Neuronal stem cell (in vitro differentiated cells): ENCODE results near the gene ITPK1.

Experiments used
- DNase-seq: peaks from one replicate; pipeline ENCODE4 v3.0.0-alpha.2; 2013; ENCODE audit warnings: low spot score
- H2AFZ ChIP-seq: one replicate; pipeline ENCODE4 v1.6.1; 2013; ENCODE audit warnings: mild to moderate bottlenecking, low read length, inconsistent platforms
- H2AK5ac ChIP-seq: 2 replicates; pipeline ENCODE4 v1.6.1; 2013; ENCODE audit warnings: low read depth, mild to moderate bottlenecking, inconsistent platforms, low read length, moderate library complexity, mixed read lengths
- H2BK120ac ChIP-seq: 2 replicates; pipeline ENCODE4 v1.6.1; 2013; ENCODE audit warnings: low read depth, mild to moderate bottlenecking, inconsistent platforms, low read length, moderate library complexity, mixed read lengths
- H2BK12ac ChIP-seq: one replicate; pipeline ENCODE4 v1.6.1; 2013; ENCODE audit warnings: low read length, inconsistent platforms
- H2BK15ac ChIP-seq: 2 replicates; pipeline ENCODE4 v1.6.1; 2013; ENCODE audit warnings: mild to moderate bottlenecking, low read length, inconsistent platforms, mixed read lengths
- H2BK5ac ChIP-seq: one replicate; pipeline ENCODE4 v1.6.1; 2013; ENCODE audit warnings: inconsistent platforms, mild to moderate bottlenecking, low read length, moderate library complexity
- H3K14ac ChIP-seq: one replicate; pipeline ENCODE4 v1.6.1; 2013; ENCODE audit warnings: low read length, inconsistent platforms
- H3K18ac ChIP-seq: 2 replicates; pipeline ENCODE4 v1.6.1; 2013; ENCODE audit warnings: low read length, inconsistent platforms
- H3K23ac ChIP-seq: 2 replicates; pipeline ENCODE4 v1.6.1; 2013; ENCODE audit warnings: low read depth, mild to moderate bottlenecking, mixed read lengths, low read length, inconsistent platforms; ENCODE audit not compliant: poor library complexity
- H3K27ac ChIP-seq: replicated peaks from 3 replicates; pipeline ENCODE4 v1.5.1; 2013; ENCODE audit warnings: low read length, inconsistent platforms
- H3K27me3 ChIP-seq, 3 experiments: 2 replicates each; pipeline ENCODE4 v1.6.1; 2013; ENCODE audit warnings: low read length in 3 of 3, mild to moderate bottlenecking in 2 of 3, inconsistent platforms in 1 of 3, low read depth in 1 of 3, mixed read lengths in 1 of 3, moderate library complexity in 1 of 3; ENCODE audit not compliant: control insufficient read depth in 3 of 3, insufficient read depth in 3 of 3
- H3K36me3 ChIP-seq, 2 donors: replicated peaks in 1 of 2; 2 replicates each; pipeline ENCODE4 v1.6.1; 2013; ENCODE audit warnings: low read length in 2 of 2; ENCODE audit not compliant: control insufficient read depth in 2 of 2, insufficient read depth in 2 of 2
- H3K4ac ChIP-seq: 2 replicates; pipeline ENCODE4 v1.6.1; 2013; ENCODE audit warnings: inconsistent platforms, mild to moderate bottlenecking, low read length, moderate library complexity
- H3K4me1 ChIP-seq, 2 donors: 1 replicate in 1 of 2; 2 replicates in 1 of 2; pipeline ENCODE4 v1.6.1; 2013; ENCODE audit warnings: low read length in 2 of 2, low read depth in 1 of 2; ENCODE audit not compliant: control insufficient read depth in 2 of 2, insufficient read depth in 1 of 2
- H3K4me2 ChIP-seq: one replicate; pipeline ENCODE4 v1.6.1; 2013; ENCODE audit warnings: mild to moderate bottlenecking, low read length, inconsistent platforms; ENCODE audit not compliant: insufficient read depth, poor library complexity, severe bottlenecking
- H3K4me3 ChIP-seq, 2 donors: 2 replicates each; pipeline ENCODE4 v1.5.1; 2013; ENCODE audit warnings: low read length in 2 of 2, mild to moderate bottlenecking in 2 of 2, inconsistent platforms in 1 of 2, moderate library complexity in 1 of 2
- H3K79me1 ChIP-seq: one replicate; pipeline ENCODE4 v1.6.1; 2013; ENCODE audit warnings: low read depth, mild to moderate bottlenecking, inconsistent platforms, low read length, moderate library complexity
- H3K9ac ChIP-seq: one replicate; pipeline ENCODE4 v1.6.1; 2013; ENCODE audit warnings: mild to moderate bottlenecking, low read depth, low read length, inconsistent platforms; ENCODE audit not compliant: poor library complexity
- H3K9me3 ChIP-seq, 2 donors: replicated peaks in 1 of 2; 2 replicates each; pipeline versions ENCODE3 to v1.6.1; 2013; ENCODE audit warnings: low read length in 2 of 2, mild to moderate bottlenecking in 2 of 2, inconsistent platforms in 1 of 2, low read depth in 1 of 2, mixed read lengths in 1 of 2, moderate library complexity in 1 of 2; ENCODE audit not compliant: control insufficient read depth in 2 of 2, insufficient read depth in 1 of 2
- H4K8ac ChIP-seq: one replicate; pipeline ENCODE4 v1.6.1; 2013; ENCODE audit warnings: low read depth, mild to moderate bottlenecking, inconsistent platforms, low read length, moderate library complexity
- H4K91ac ChIP-seq: one replicate; pipeline ENCODE4 v1.6.1; 2013; ENCODE audit warnings: low read length, low read depth, mild to moderate bottlenecking, inconsistent platforms; ENCODE audit not compliant: poor library complexity
- WGBS, 2 donors: extraction: QIAGEN DNeasy Blood & Tissue Kit; methylation state at CpG; one replicate each; pipeline ENCODE4 v1.1.7; 2013; ENCODE audit warnings: missing lambda C conversion rate in 2 of 2, mixed read lengths in 1 of 2; ENCODE audit not compliant: insufficient read length in 2 of 2, insufficient replicate concordance in 1 of 2; ENCODE audit errors: extremely low coverage in 2 of 2; 5-methylcytosine and 5-hydroxymethylcytosine counted together

The ITPK1 gene

DNA sequence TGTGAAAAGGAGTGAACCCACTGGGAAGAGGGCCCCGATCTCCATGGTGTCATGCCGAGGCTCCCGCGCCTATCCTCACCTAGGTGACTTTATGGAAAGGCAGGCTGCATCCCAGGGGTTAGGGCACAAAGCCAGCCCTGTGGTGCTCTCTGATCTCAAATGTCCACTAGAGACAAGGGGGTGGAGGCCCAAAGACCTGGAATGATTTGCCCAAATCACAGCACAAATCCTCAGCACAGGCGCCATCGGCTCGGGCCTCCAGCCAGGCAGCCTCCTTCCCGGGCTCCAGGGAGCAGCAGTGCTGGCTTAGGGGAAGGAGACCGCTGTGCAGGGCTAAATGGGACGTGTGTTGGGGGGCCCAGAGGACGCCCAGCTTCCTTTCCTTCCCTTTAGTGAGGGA, 175.2 kb downstream of the ITPK1 start:
- no peak overlapping the region for H2AK5ac ChIP-seq
- no peak overlapping the region for H3K23ac ChIP-seq
- H3K4me1 ChIP-seq: no peaks in the 10 kb centered on the region
- no peak overlapping the region for H2BK5ac ChIP-seq
- H3K9ac ChIP-seq: no peak overlapping the region
- no peaks in the 10 kb centered on the region for H3K36me3 ChIP-seq
- no peak overlapping the region for H3K4me2 ChIP-seq
- no peak overlapping the region for H4K8ac ChIP-seq
- H3K27me3 ChIP-seq: no peaks in the 10 kb centered on the region
- H3K79me1 ChIP-seq: no peaks in the 10 kb centered on the region
- H3K14ac ChIP-seq: no peak overlapping the region
- H3K18ac ChIP-seq: peak overlapping the region; percentile 4
- H2BK15ac ChIP-seq: no peak overlapping the region
- H2BK12ac ChIP-seq: no peak overlapping the region
- no peak overlapping the region for H4K91ac ChIP-seq
- H3K4me3 ChIP-seq: no peak overlapping the region
- no peak overlapping the region for H3K4ac ChIP-seq
- H2BK120ac ChIP-seq: no peak overlapping the region
- no CpG with 5 or more reads among the region's 11 CpGs for WGBS, 2 donors
- no peak for DNase-seq
- H3K9me3 ChIP-seq: no peaks in the 10 kb centered on the region
- H2AFZ ChIP-seq: no peak overlapping the region
- H3K27ac ChIP-seq: no peak overlapping the region

DNA sequence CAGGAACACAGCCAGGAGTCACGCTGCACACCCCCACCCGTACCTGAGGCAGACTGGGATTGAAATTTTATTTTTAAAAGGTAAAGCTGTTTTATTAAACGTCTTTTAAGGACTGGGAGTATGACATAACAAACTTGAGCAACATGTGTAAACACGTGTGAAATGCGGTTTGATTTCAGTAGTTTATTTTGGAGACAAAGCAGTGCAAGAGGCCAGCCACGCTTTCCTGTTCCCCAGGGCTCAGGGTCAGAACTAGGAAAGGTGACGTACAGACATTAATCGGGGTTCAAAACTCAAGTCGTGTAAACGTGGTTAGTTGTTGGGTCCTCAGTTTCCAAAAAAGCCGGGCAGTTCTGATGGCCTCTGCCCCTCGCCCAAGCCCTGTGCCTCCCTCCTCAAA, 176.0 kb downstream of the ITPK1 start:
- no peak for DNase-seq
- no CpG with 5 or more reads among the region's 12 CpGs for WGBS, 2 donors
- Histone ChIP-seq H3K23ac (no peak overlapping the region), H2AK5ac (no peak overlapping the region), H3K36me3 (no peaks in the 10 kb centered on the region), H3K27me3 (no peaks in the 10 kb centered on the region), H3K79me1 (no peaks in the 10 kb centered on the region), H3K4me1 (no peaks in the 10 kb centered on the region), H2BK5ac (no peak overlapping the region), H4K91ac (no peak overlapping the region), H3K27ac (no peak overlapping the region), H4K8ac (no peak overlapping the region), H3K9me3 (no peaks in the 10 kb centered on the region), H2BK12ac (no peak overlapping the region), H3K4ac (no peak overlapping the region), H3K9ac (no peak overlapping the region), H3K4me2 (no peak overlapping the region), H2BK120ac (no peak overlapping the region), H2BK15ac (no peak overlapping the region), H3K18ac (no peak overlapping the region), H2AFZ (no peak overlapping the region), H3K14ac (no peak overlapping the region), H3K4me3 (no peak overlapping the region)

DNA sequence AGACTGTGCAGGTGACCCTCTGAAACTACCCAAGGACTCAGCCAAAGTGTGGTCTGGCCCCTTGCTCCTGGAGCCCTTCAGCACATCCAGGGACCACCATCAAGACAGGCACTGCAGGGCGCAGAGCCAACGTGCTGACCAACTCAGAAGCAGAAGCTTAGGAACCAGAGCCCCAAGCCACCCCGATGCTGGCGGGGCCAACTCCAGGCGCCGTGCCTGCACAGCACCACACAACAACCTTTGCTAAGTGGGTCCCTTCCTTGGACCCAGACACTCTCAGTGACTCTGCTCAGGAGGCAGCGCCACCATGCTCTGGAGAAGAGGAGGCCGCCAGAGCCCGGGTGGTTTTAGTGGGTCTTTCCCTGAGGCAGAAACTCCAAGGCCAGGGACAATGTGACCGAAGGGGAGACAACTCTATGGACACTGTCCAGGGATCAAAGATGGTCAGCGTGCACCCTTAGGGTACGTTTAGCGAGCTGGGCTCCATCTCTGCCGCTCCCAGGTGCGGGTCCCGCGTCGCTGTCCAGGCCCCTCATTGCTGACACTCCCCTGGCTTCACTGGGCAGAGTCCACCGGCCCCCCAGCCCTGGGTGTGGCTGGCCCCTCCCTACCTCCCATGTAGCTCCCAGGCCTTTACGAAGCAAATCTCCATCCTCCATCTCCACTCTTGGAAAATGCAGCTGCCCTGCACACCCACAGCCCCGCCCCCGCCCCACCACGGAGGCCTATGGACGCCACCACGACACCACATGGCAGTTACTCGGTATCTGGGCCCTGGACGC, 176.6 kb downstream of the ITPK1 start:
- Histone ChIP-seq H3K9ac (no peak overlapping the region), H3K4me1 (no peaks in the 10 kb centered on the region), H3K27me3 (no peaks in the 10 kb centered on the region), H2BK5ac (peak overlapping the region; percentile 17), H3K14ac (peak overlapping the region; percentile 79), H3K9me3 (no peaks in the 10 kb centered on the region), H2BK12ac (no peak overlapping the region), H3K27ac (no peak overlapping the region), H3K4me2 (no peak overlapping the region), H4K8ac (peak overlapping the region; percentile 30), H3K4me3 (no peak overlapping the region), H3K23ac (peak overlapping the region; percentile 61), H4K91ac (no peak overlapping the region), H2AK5ac (peak overlapping the region; percentile 27), H2BK120ac (peak overlapping the region; percentile 50), H3K18ac (no peak overlapping the region), H3K36me3 (no peaks in the 10 kb centered on the region), H3K4ac (no peak overlapping the region), H2BK15ac (no peak overlapping the region), H3K79me1 (no peaks in the 10 kb centered on the region), H2AFZ (no peak overlapping the region)
- no peak for DNase-seq
- no CpG with 5 or more reads among the region's 27 CpGs for WGBS, 2 donors

DNA sequence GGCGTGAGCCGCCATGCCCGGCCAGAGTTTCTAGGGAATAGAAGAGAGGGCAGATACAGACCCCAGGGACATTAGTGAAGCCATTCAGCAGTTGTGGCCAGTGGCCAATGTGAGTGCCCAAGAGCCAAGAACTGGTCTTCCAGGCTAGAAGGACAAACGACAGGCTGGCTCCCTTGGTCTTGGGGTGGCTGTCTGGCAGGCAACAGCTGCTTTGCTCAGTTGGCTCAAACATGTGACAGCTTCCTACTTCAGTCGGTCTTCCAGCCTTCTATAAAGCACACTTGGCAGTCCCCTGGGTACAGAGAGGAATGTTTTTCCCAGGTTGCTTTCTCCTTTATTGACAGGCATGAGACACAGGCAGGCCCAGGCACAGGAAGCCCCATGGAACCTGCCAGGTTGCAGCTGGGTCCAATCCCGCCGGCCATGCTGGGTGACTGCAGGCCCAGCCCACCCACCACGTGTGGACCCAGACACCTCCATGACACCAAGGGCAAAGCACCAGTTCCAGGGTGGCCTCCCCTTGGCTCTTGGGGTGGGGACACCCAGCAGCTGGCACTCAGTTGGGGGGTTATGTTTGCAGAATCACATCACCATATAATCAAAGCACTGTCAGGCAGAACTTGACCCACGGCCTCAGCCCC, 177.4 kb downstream of the ITPK1 start:
- H3K36me3 ChIP-seq: no peaks in the 10 kb centered on the region
- H3K23ac ChIP-seq: peak overlapping the region; percentile 61
- H2AFZ ChIP-seq: no peak overlapping the region
- H3K9me3 ChIP-seq: no peaks in the 10 kb centered on the region
- H2AK5ac ChIP-seq: peak overlapping the region; percentile 27
- no peak overlapping the region for H3K4me3 ChIP-seq
- H3K27ac ChIP-seq: no peak overlapping the region
- H2BK12ac ChIP-seq: no peak overlapping the region
- WGBS, 2 donors: no CpG with 5 or more reads among the region's 9 CpGs
- no peak overlapping the region for H3K9ac ChIP-seq
- H3K27me3 ChIP-seq: no peaks in the 10 kb centered on the region
- peak overlapping the region; percentile 2 for H3K14ac ChIP-seq
- H4K91ac ChIP-seq: no peak overlapping the region
- DNase-seq: no peak
- no peaks in the 10 kb centered on the region for H3K79me1 ChIP-seq
- H3K18ac ChIP-seq: no peak overlapping the region
- peak overlapping the region; percentile 17 for H2BK5ac ChIP-seq
- H2BK120ac ChIP-seq: no peak overlapping the region
- no peak overlapping the region for H3K4me2 ChIP-seq
- H3K4ac ChIP-seq: no peak overlapping the region
- no peak overlapping the region for H4K8ac ChIP-seq
- no peaks in the 10 kb centered on the region for H3K4me1 ChIP-seq
- H2BK15ac ChIP-seq: no peak overlapping the region
